Panc1 (cell line): ENCODE measurements around the gene HTRA3. TPM values are rescaled to one million over a fixed set of nuclear protein-coding genes. Genes with fewer than 3 reads are reported as not detected.

Experiments used
- ATAC-seq: fragments of 200-7000 bp; cut with Tn5 transposase; 2 replicates; pipeline ENCODE4 v1.9.1; 2020; ENCODE audit warnings: mild to moderate bottlenecking, moderate library complexity
- BruUV-seq: library from RNA; stranded (reverse); fragments of 400-500 nt; replicated peaks from 2 replicates; lab custom pipeline; 2021; lab: Mats Ljungman, UMichigan
- CTCF ChIA-PET: fragments of 300-600 bp; sonication (Branson Sonifier 250); formaldehyde crosslinking; loops from one replicate; lab custom pipeline; 2022; ENCODE audit warnings: antibody characterized with exemption; lab: Charles Lee
- POLR2A ChIA-PET: fragments of 300-600 bp; sonication (Branson Sonifier 250); formaldehyde crosslinking; loops from one replicate; lab custom pipeline; 2022; ENCODE audit warnings: antibody characterized with exemption; lab: Charles Lee
- DNase-seq: peaks from one replicate; pipeline ENCODE4 v3.0.0-alpha.2; 2010; ENCODE audit warnings: low read depth, low spot score
- H3K27ac ChIP-seq: 2 replicates; pipeline ENCODE4 v1.5.1; 2011; ENCODE audit warnings: mild to moderate bottlenecking, low read length, inconsistent platforms
- H3K27me3 ChIP-seq: fragments of 200-500 bp; sonication (Bioruptor generic); 2 replicates; pipeline ENCODE4 v1.6.0; 2014; ENCODE audit warnings: low read length, inconsistent platforms; ENCODE audit not compliant: control insufficient read depth, insufficient read depth
- H3K36me3 ChIP-seq: fragments of 200-500 bp; sonication (Bioruptor generic); 2 replicates; pipeline ENCODE4 v1.5.1; 2014; ENCODE audit warnings: inconsistent platforms, mild to moderate bottlenecking, low read length, moderate library complexity; ENCODE audit not compliant: control insufficient read depth, insufficient read depth
- H3K4me1 ChIP-seq: 2 replicates; pipeline ENCODE4 v1.5.1; 2011; ENCODE audit warnings: inconsistent platforms, mild to moderate bottlenecking, low read length, moderate library complexity; ENCODE audit not compliant: control insufficient read depth, insufficient read depth
- H3K4me3 ChIP-seq, 2 experiments: 2 replicates each; pipeline ENCODE4 v1.5.1; 2011 to 2012; ENCODE audit warnings: low read depth in 2 of 2, low read length in 2 of 2, mild to moderate bottlenecking in 2 of 2, inconsistent platforms in 1 of 2, moderate library complexity in 1 of 2
- H3K9me3 ChIP-seq: fragments of 200-500 bp; sonication (Bioruptor generic); 2 replicates; pipeline ENCODE4 v1.5.1; 2014; ENCODE audit warnings: low read depth, mild to moderate bottlenecking, inconsistent platforms, low read length, moderate library complexity; ENCODE audit not compliant: control insufficient read depth, insufficient read depth
- CTCF ChIP-seq: fragments of 450-650 bp; IDR thresholded peaks from 2 replicates; pipeline ENCODE4 v1.5.1; 2017; ENCODE audit warnings: mild to moderate bottlenecking
- POLR2AphosphoS5 ChIP-seq: IDR thresholded peaks from 2 replicates; pipeline ENCODE4 v1.6.1; 2012; ENCODE audit warnings: mild to moderate bottlenecking, low read depth, low read length, moderate library complexity
- SIN3A ChIP-seq: IDR thresholded peaks from 2 replicates; pipeline ENCODE4 v1.6.1; 2012; ENCODE audit warnings: low read depth, mild to moderate bottlenecking, low read length, moderate library complexity, borderline replicate concordance; ENCODE audit not compliant: insufficient read depth
- TCF7L2 ChIP-seq: IDR thresholded peaks from 2 replicates; pipeline ENCODE4 v1.6.1; 2011; ENCODE audit warnings: mild to moderate bottlenecking, low read depth, low read length, inconsistent platforms
- in situ Hi-C: cut with HindIII; loops from 2 replicates; pipeline ENCODE4 v1.10.0; 2016; ENCODE audit warnings: low sequenced_read_pairs, low pct_unique_long_range_greater_than_20kb
- intact Hi-C: fragments of 100-400 bp; cut with micrococcal nuclease; formaldehyde crosslinking; loops from one replicate; pipeline ENCODE4 v1.10.0; 2022; ENCODE audit not compliant: unreplicated experiment
- total RNA-seq: library from RNA; stranded (reverse); gene quantifications from one replicate; pipeline ENCODE4 v1.2.1, GENCODE V29; 2021; ENCODE audit not compliant: unreplicated experiment
- TF ChIP-seq, protein P1 (sequence below), 2 experiments: IDR thresholded peaks; 2 replicates each; pipeline ENCODE4 v1.6.1; 2011 to 2012; ENCODE audit warnings: low read depth in 2 of 2, control low read depth in 1 of 2, low read length in 1 of 2, mild to moderate bottlenecking in 1 of 2, moderate library complexity in 1 of 2; ENCODE audit not compliant: insufficient read depth in 1 of 2

Gene HTRA3
- total RNA-seq, 1 experiment from 2014 or later: 0.98 TPM

DNA sequence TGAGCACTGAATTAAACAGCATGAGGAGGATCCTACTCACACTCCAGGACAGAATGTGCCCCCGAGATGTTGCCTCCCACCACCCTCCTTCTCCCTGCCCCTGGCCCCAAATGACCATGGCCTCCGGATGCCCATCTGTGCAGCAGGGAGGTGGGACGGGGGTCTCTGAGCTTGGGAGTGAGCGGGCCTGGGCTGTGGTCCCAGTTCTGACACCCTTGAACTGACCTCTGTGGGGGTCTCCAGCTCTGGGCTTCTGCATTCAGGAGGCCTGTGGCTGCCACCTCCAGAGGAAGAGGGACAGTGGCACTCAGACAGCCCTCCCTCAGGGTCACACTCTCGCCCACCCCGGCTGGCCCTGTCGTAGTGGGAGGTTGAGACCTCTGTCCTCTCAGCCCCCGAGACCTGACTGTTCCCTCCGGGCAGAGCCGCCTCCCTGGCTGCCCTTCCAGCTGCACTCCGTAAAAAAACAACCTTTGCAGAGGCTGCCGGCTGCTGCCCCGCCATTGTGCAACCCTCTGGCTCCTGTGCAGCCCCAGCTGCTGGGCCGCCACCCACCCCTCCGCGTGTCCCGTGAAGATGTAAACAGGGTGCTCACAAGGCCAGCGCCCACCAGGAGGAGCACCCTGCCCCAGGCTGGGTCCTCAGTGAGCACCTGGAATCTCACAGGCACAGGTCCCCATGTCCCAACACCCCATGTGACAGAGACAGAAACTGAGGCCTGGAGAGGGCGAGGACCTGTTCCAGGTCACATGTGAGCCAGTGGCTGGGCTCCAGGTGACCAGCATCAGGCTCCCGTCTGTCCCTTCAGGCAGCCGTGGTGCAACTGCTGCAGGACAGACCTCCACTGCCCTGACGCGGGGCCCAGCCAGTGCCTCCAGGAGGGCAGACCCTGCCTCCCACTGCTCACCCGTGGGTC is 39.6 kb downstream of the HTRA3 start:
- CTCF ChIA-PET: no interaction called here
- Histone ChIP-seq H3K27ac (no peak overlapping the region), H3K4me3 (no peak overlapping the region), H3K9me3 (no peaks in the 10 kb centered on the region), H3K36me3 (no peaks in the 10 kb centered on the region), H3K27me3 (no peaks in the 10 kb centered on the region), H3K4me1 (no peaks in the 10 kb centered on the region)
- no peak for ATAC-seq
- TF ChIP-seq POLR2AphosphoS5 (no peak), TCF7L2 (no peak), CTCF (no peak), SIN3A (no peak)
- TF ChIP-seq, protein P1, sequence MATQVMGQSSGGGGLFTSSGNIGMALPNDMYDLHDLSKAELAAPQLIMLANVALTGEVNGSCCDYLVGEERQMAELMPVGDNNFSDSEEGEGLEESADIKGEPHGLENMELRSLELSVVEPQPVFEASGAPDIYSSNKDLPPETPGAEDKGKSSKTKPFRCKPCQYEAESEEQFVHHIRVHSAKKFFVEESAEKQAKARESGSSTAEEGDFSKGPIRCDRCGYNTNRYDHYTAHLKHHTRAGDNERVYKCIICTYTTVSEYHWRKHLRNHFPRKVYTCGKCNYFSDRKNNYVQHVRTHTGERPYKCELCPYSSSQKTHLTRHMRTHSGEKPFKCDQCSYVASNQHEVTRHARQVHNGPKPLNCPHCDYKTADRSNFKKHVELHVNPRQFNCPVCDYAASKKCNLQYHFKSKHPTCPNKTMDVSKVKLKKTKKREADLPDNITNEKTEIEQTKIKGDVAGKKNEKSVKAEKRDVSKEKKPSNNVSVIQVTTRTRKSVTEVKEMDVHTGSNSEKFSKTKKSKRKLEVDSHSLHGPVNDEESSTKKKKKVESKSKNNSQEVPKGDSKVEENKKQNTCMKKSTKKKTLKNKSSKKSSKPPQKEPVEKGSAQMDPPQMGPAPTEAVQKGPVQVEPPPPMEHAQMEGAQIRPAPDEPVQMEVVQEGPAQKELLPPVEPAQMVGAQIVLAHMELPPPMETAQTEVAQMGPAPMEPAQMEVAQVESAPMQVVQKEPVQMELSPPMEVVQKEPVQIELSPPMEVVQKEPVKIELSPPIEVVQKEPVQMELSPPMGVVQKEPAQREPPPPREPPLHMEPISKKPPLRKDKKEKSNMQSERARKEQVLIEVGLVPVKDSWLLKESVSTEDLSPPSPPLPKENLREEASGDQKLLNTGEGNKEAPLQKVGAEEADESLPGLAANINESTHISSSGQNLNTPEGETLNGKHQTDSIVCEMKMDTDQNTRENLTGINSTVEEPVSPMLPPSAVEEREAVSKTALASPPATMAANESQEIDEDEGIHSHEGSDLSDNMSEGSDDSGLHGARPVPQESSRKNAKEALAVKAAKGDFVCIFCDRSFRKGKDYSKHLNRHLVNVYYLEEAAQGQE (IDR thresholded peaks at IDR 0.05; ENCODE audit: insufficient read depth in 1 of 2, low read depth in 2 of 2, low read length in 1 of 2): no peak
- DNase-seq: no peak
- intact Hi-C loops: no loop called here
- POLR2A ChIA-PET: no interaction called here
- no TSS peak for BruUV-seq
- in situ Hi-C loops: no loop called here

DNA sequence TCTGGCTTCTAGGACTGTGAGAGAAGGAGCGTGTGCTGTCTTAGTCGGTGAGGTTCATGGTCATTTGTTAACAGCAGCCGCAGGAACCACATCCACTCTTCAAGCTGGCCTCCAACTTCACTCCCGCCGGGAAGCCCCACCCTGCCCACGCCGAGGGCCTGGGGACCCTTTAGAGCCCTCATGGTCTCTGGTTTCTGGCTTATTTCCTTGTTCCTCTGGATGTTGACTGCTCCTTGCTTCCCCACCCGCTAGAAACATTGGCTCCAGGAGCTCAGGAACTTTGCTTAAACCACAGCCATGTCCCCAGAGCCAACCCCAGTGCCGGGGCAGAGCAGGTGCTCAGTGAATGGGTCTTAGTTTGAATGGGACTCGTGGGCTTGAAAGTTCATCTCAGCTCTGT is 40.8 kb downstream of the HTRA3 start:
- H3K4me3 ChIP-seq: no peak overlapping the region

More for the DNA sequence above, 40.8 kb downstream of the HTRA3 start:
- BruUV-seq: no TSS peak
- no peak overlapping the region for H3K27ac ChIP-seq
- DNase-seq (no peak), ATAC-seq (no peak)
- no peaks in the 10 kb centered on the region for H3K27me3 ChIP-seq
- in situ Hi-C loops: no loop called here
- ChIA-PET POLR2A (no interaction called here), CTCF (no interaction called here)
- H3K36me3 ChIP-seq: no peaks in the 10 kb centered on the region
- intact Hi-C loops: no loop called here
- no peaks in the 10 kb centered on the region for H3K9me3 ChIP-seq
- no peaks in the 10 kb centered on the region; the same call in 1 of the 2 replicates for H3K4me1 ChIP-seq
- TF ChIP-seq POLR2AphosphoS5 (no peak), SIN3A (no peak), TCF7L2 (no peak), CTCF (no peak)
- TF ChIP-seq, protein P1 (IDR thresholded peaks at IDR 0.05; ENCODE audit: insufficient read depth in 1 of 2, low read depth in 2 of 2, low read length in 1 of 2): no peak
